Psoas muscle (tissue), 8 donors: ENCODE results near the gene SLCO3A1. TPM values are rescaled to one million over a fixed set of nuclear protein-coding genes. Genes with fewer than 3 reads are reported as not detected.

ENCODE experiments used
- ATAC-seq, 4 donors: fragments of 200-7000 bp; cut with Tn5 transposase; one replicate each; pipeline ENCODE4 v1.9.1; 2020; ENCODE audit warnings: moderate library complexity in 3 of 4, mild to moderate bottlenecking in 2 of 4
- DNase-seq, 2 donors: peaks; one replicate each; pipeline ENCODE4 v3.0.0-alpha.2; 2020
- H3K27ac ChIP-seq: fragments of 200-600 bp; one replicate; pipeline ENCODE4 v1.8.0; 2022
- H3K27me3 ChIP-seq, 3 donors: fragments of 200-600 bp in 1 of 3; one replicate each; pipeline versions ENCODE4 v1.6.1 to v1.8.0; 2013 to 2022; ENCODE audit warnings: low read length in 2 of 3, mild to moderate bottlenecking in 2 of 3, moderate library complexity in 1 of 3; ENCODE audit not compliant: insufficient read depth in 3 of 3
- H3K36me3 ChIP-seq, 2 donors: fragments of 200-600 bp in 1 of 2; one replicate each; pipeline versions ENCODE4 v1.6.1 to v1.8.0; 2013 to 2022; ENCODE audit warnings: low read depth in 1 of 2, mild to moderate bottlenecking in 1 of 2, moderate library complexity in 1 of 2; ENCODE audit not compliant: insufficient read depth in 1 of 2
- H3K4me1 ChIP-seq: fragments of 200-600 bp; one replicate; pipeline ENCODE4 v1.8.0; 2022
- H3K4me3 ChIP-seq: fragments of 200-600 bp; one replicate; pipeline ENCODE4 v1.8.0; 2022; ENCODE audit warnings: mild to moderate bottlenecking
- H3K9me3 ChIP-seq: fragments of 200-600 bp; one replicate; pipeline ENCODE4 v1.8.0; 2022
- CTCF ChIP-seq: fragments of 200-600 bp; IDR thresholded peaks from one replicate; pipeline ENCODE4 v1.8.0; 2022; ENCODE audit warnings: antibody characterized with exemption
- WGBS, 3 donors: extraction: QIAGEN DNeasy Blood & Tissue Kit; methylation state at CpG; one replicate each; pipeline versions ENCODE4 v1.1.6 to v1.1.7; 2013; 5-methylcytosine and 5-hydroxymethylcytosine counted together
- intact Hi-C, 2 donors: fragments of 100-400 bp; cut with DNase I; formaldehyde crosslinking; loops; one replicate each; pipeline versions ENCODE4 v1.11.0 to v1.14.2; 2022
- polyA plus RNA-seq, 3 donors: library from polyadenylated mRNA; stranded (reverse); fragments of 200-250 nt; gene quantifications; one replicate each; pipeline ENCODE4 v1.2.3, GENCODE V29; 2013
- total RNA-seq, 4 donors: library from RNA; stranded (reverse); fragmentation: NEBNext Ultra II Directional in 2 of 4; extraction: Animal tissue kit (Norgen Biotek cat#: 25700) in 2 of 4; gene quantifications; one replicate each; pipeline versions ENCODE4 v1.2.1 to v1.2.4, GENCODE V29; 2021 to 2023
- donor health status: healthy with polysubstance abuse.
- donor health status: DM: no; HTN: no; CAD: no; lungs with moderate emphysema.
- donor health status: Bipolar disorder and iron deficiency.
- donor health status: healthy.
- donor health status: DM: yes; HTN: yes; CAD: no.
- donor health status: DM: no; HTN: no; CAD: no.
- donor health status: DM: no; HTN: no; CAD: no.
- donor health status: DM: yes; HTN: yes; CAD: no.

SLCO3A1 gene
- total and polyA plus RNA-seq, 7 donors: 3.5 to 10.3 (median 9.4) TPM

GRCh38 chr15:92029767-92030166 lies 176.3 kb downstream of the SLCO3A1 start:
- peaks cover 9% of the 10 kb centered on the region for H3K4me1 ChIP-seq
- ATAC-seq: no peak
- H3K27me3 ChIP-seq: no peaks in the 10 kb centered on the region
- intact Hi-C loops: no loop called here
- no peak for TF ChIP-seq CTCF
- H3K4me3 ChIP-seq: no peak overlapping the region
- no peaks in the 10 kb centered on the region for H3K36me3 ChIP-seq
- 55 to 60% (median 57%) methylated on average over 10 of the region's 10 CpGs for WGBS, 3 donors
- no peak for DNase-seq
- H3K27ac ChIP-seq: peak overlapping the region; percentile 53
- no peaks in the 10 kb centered on the region for H3K9me3 ChIP-seq

GRCh38 chr15:92033314-92033713 lies 179.8 kb downstream of the SLCO3A1 start:
- no peak for ATAC-seq
- intact Hi-C loops: no loop called here

GRCh38 chr15:92033723-92034122 lies 180.2 kb downstream of the SLCO3A1 start:
- H3K27ac ChIP-seq: no peak overlapping the region
- peaks cover 9% of the 10 kb centered on the region for H3K4me1 ChIP-seq
- H3K36me3 ChIP-seq: no peaks in the 10 kb centered on the region
- ATAC-seq (no peak), DNase-seq (no peak)
- H3K4me3 ChIP-seq: no peak overlapping the region
- intact Hi-C loops: no loop called here
- H3K9me3 ChIP-seq: no peaks in the 10 kb centered on the region
- H3K27me3 ChIP-seq: no peaks in the 10 kb centered on the region
- no peak for TF ChIP-seq CTCF
- WGBS, 3 donors: 77 to 80% (median 80%) methylated on average over 8 of the region's 8 CpGs

More at GRCh38 chr15:92033314-92033713, 179.8 kb downstream of the SLCO3A1 start:
- WGBS, 3 donors: 37 to 62% (median 55%) methylated on average over 9 of the region's 9 CpGs
- Histone ChIP-seq H3K4me1 (peaks cover 9% of the 10 kb centered on the region), H3K27me3 (no peaks in the 10 kb centered on the region), H3K9me3 (no peaks in the 10 kb centered on the region), H3K4me3 (no peak overlapping the region), H3K36me3 (no peaks in the 10 kb centered on the region), H3K27ac (no peak overlapping the region)
- TF ChIP-seq CTCF: no peak
- DNase-seq: no peak

- no peaks in the 10 kb centered on the region for H3K9me3 ChIP-seq
- TF ChIP-seq CTCF: no peak
- intact Hi-C loops: no loop called here
- peaks cover 9% of the 10 kb centered on the region for H3K4me1 ChIP-seq
- ATAC-seq: no peak
- no peak for DNase-seq
- no peaks in the 10 kb centered on the region for H3K36me3 ChIP-seq
- no peaks in the 10 kb centered on the region for H3K27me3 ChIP-seq
- no peak overlapping the region for H3K4me3 ChIP-seq
- H3K27ac ChIP-seq: no peak overlapping the region
- 79 to 82% (median 80%) methylated on average over 7 of the region's 7 CpGs for WGBS, 3 donors
These were observed 180.7 kb downstream of the SLCO3A1 start for GRCh38 chr15:92034227-92034626.

GRCh38 chr15:92035551-92035950 lies 182.0 kb downstream of the SLCO3A1 start:
- 28 to 39% (median 34%) methylated on average over 3 of the region's 3 CpGs for WGBS, 3 donors
- no peaks in the 10 kb centered on the region for H3K4me1 ChIP-seq
- no peaks in the 10 kb centered on the region for H3K9me3 ChIP-seq
- H3K27ac ChIP-seq: no peak overlapping the region
- intact Hi-C loops: no loop called here
- no peak overlapping the region for H3K4me3 ChIP-seq
- no peak for TF ChIP-seq CTCF
- no peaks in the 10 kb centered on the region for H3K36me3 ChIP-seq
- ATAC-seq (no peak), DNase-seq (no peak)
- no peaks in the 10 kb centered on the region for H3K27me3 ChIP-seq
